ENCODE results near the gene DNAH6.

The DNAH6 gene

GRCh38 chr2:84805250-84805958 is 289.1 kb downstream of the DNAH6 start:
- H3K4me3 ChIP-seq (ENCODE audit: low read depth, low read length): no peak overlapping the region
- no peak for TF ChIP-seq CTCF (IDR thresholded peaks at IDR 0.05; ENCODE audit: low read depth, low read length, missing control alignments)
- DNase-seq (ENCODE audit: low read depth): no peak

GRCh38 chr2:84807063-84807485 is 290.8 kb downstream of the DNAH6 start:
- no peak for DNase-seq (ENCODE audit: low read depth)
- no peak for TF ChIP-seq CTCF (IDR thresholded peaks at IDR 0.05; ENCODE audit: low read depth, low read length, missing control alignments)
- H3K4me3 ChIP-seq (ENCODE audit: low read depth, low read length): no peak overlapping the region

- TF ChIP-seq CTCF (IDR thresholded peaks at IDR 0.05; ENCODE audit: low read depth, low read length, missing control alignments): no peak
- no peak overlapping the region for H3K4me3 ChIP-seq (ENCODE audit: low read depth, low read length)
- no peak for DNase-seq (ENCODE audit: low read depth)
Observed at GRCh38 chr2:84808279-84808678, 292.0 kb downstream of the DNAH6 start.

- no peak for TF ChIP-seq CTCF (IDR thresholded peaks at IDR 0.05; ENCODE audit: low read depth, low read length, missing control alignments)
- no peak for DNase-seq (ENCODE audit: low read depth)
- no peak overlapping the region for H3K4me3 ChIP-seq (ENCODE audit: low read depth, low read length)
Observed at GRCh38 chr2:84811839-84812431, 295.6 kb downstream of the DNAH6 start.

GRCh38 chr2:84815146-84815545 is 298.8 kb downstream of the DNAH6 start:
- no peak for DNase-seq (ENCODE audit: low read depth)
- TF ChIP-seq CTCF (IDR thresholded peaks at IDR 0.05; ENCODE audit: low read depth, low read length, missing control alignments): no peak
- no peak overlapping the region for H3K4me3 ChIP-seq (ENCODE audit: low read depth, low read length)

- no peak for TF ChIP-seq CTCF (IDR thresholded peaks at IDR 0.05; ENCODE audit: low read depth, low read length, missing control alignments)
- no peak overlapping the region for H3K4me3 ChIP-seq (ENCODE audit: low read depth, low read length)
- peak; percentile 49 for DNase-seq (ENCODE audit: low read depth)
Observed at GRCh38 chr2:84816426-84817026, 300.2 kb downstream of the DNAH6 start.
